HL-60 (cell line): Measurements from ENCODE around the gene OR5B21.

ENCODE experiments used
- DNase-seq, 2 experiments: peaks; one replicate each; pipeline ENCODE4 v3.0.0-alpha.2; 2010 to 2020; ENCODE audit warnings: low read depth in 1 of 2, low spot score in 1 of 2
- H3K27ac ChIP-seq: fragments of 250-450 bp; sonication (Bioruptor Pico); replicated peaks from 2 replicates; pipeline ENCODE4 v1.5.1; 2020; ENCODE audit warnings: mild to moderate bottlenecking, moderate library complexity
- H3K27me3 ChIP-seq: fragments of 250-450 bp; sonication (Bioruptor Pico); 2 replicates; pipeline ENCODE4 v1.5.1; 2021; ENCODE audit warnings: mild to moderate bottlenecking, moderate library complexity; ENCODE audit not compliant: insufficient read depth, poor library complexity, severe bottlenecking
- H3K4me3 ChIP-seq: replicated peaks from 2 replicates; pipeline ENCODE4 v1.5.1; 2011; ENCODE audit warnings: mild to moderate bottlenecking, control low read depth, low read length; ENCODE audit not compliant: insufficient read depth
- CTCF ChIP-seq: IDR thresholded peaks from one replicate; pipeline ENCODE4 v1.5.1; 2011; ENCODE audit warnings: low read length, control low read depth, inconsistent platforms; ENCODE audit not compliant: insufficient read depth
- GABPA ChIP-seq: IDR thresholded peaks from 2 replicates; pipeline ENCODE4 v1.6.1; 2012; ENCODE audit warnings: low read depth
- POLR2AphosphoS5 ChIP-seq: IDR thresholded peaks from 2 replicates; pipeline ENCODE4 v1.6.1; 2012; ENCODE audit warnings: low read depth
- REST ChIP-seq: IDR thresholded peaks from 2 replicates; pipeline ENCODE4 v1.6.1; 2012; ENCODE audit warnings: low read depth; ENCODE audit not compliant: insufficient replicate concordance
- SPI1 ChIP-seq: IDR thresholded peaks from 2 replicates; pipeline ENCODE4 v1.6.1; 2012; ENCODE audit warnings: low read depth, mild to moderate bottlenecking, borderline replicate concordance

Gene OR5B21

GRCh38 chr11:58506935-58507334, 970 bp downstream of the OR5B21 start:
- H3K4me3 ChIP-seq, result no peak overlapping the region
- H3K27ac ChIP-seq, result no peak overlapping the region
- H3K27me3 ChIP-seq, result no peaks in the 10 kb centered on the region
- no peak for DNase-seq
- TF ChIP-seq CTCF, result no peak
- no peak for TF ChIP-seq POLR2AphosphoS5
- TF ChIP-seq GABPA, result no peak
- no peak for TF ChIP-seq REST
- no peak for TF ChIP-seq SPI1

- TF ChIP-seq SPI1, result no peak
- no peak for TF ChIP-seq GABPA
- TF ChIP-seq REST, result no peak
- no peak for TF ChIP-seq CTCF
- TF ChIP-seq POLR2AphosphoS5, result no peak
- Histone ChIP-seq H3K27ac (no peak overlapping the region), H3K4me3 (no peak overlapping the region), H3K27me3 (no peaks in the 10 kb centered on the region)
- no peak for DNase-seq
These were observed 2.1 kb downstream of the OR5B21 start for GRCh38 chr11:58505849-58506248.

GRCh38 chr11:58504232-58504631, 3.7 kb downstream of the OR5B21 start:
- Histone ChIP-seq H3K27me3 (no peaks in the 10 kb centered on the region), H3K27ac (no peak overlapping the region), H3K4me3 (no peak overlapping the region)
- no peak for DNase-seq
- no peak for TF ChIP-seq SPI1
- TF ChIP-seq CTCF, result no peak
- TF ChIP-seq REST, result no peak
- TF ChIP-seq POLR2AphosphoS5, result no peak
- no peak for TF ChIP-seq GABPA
